Middle frontal gyrus (tissue), 1 donor: ENCODE results near the gene ATN1.
"Not testable (repeated sequence)": the region's sequence is repeated elsewhere in the genome, so short reads cannot be mapped to it uniquely, and the experiment has no call there.

ENCODE experiments used
- DNase-seq: peaks from one replicate; pipeline ENCODE4 v3.0.0-alpha.2; 2015; ENCODE audit warnings: low spot score; ENCODE audit errors: extremely low spot score

Gene ATN1

GRCh38 chr12:6927379-6928021 is at the start of gene ATN1:
Gene ATN1, plus strand, starts transcription at chr12:6927959. Its CDS starts 6,043 bp downstream, at chr12:6934002.
- peak; percentile 53 for DNase-seq

- not testable (repeated sequence) for DNase-seq
These were observed 47.9 kb upstream of the ATN1 start for GRCh38 chr12:6879824-6880223.

- DNase-seq, result no peak
These were observed 44.5 kb upstream of the ATN1 start for GRCh38 chr12:6883252-6883651.

DNA sequence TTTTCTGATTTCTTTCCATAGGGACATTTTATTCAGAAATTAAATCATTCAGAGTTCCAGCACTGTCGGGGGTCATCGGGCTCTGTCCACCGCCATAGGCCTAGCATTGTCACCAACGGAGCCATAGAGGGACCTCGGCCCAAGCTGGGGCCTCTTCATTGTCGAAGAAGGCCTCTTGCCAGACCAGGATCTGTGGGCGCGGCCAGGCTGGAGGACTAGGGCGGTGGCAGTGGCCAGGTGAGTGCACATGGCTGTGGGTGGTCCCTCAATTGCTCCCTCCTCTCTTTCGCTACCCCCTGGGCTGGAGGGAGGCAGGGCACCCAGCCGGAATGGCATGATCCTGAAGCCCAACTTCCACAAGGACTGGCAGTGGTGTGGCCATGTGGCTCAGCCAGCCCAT is 44.1 kb upstream of the ATN1 start:
- DNase-seq, result no peak

GRCh38 chr12:6884539-6884938 is 43.2 kb upstream of the ATN1 start:
- DNase-seq, result no peak

DNA sequence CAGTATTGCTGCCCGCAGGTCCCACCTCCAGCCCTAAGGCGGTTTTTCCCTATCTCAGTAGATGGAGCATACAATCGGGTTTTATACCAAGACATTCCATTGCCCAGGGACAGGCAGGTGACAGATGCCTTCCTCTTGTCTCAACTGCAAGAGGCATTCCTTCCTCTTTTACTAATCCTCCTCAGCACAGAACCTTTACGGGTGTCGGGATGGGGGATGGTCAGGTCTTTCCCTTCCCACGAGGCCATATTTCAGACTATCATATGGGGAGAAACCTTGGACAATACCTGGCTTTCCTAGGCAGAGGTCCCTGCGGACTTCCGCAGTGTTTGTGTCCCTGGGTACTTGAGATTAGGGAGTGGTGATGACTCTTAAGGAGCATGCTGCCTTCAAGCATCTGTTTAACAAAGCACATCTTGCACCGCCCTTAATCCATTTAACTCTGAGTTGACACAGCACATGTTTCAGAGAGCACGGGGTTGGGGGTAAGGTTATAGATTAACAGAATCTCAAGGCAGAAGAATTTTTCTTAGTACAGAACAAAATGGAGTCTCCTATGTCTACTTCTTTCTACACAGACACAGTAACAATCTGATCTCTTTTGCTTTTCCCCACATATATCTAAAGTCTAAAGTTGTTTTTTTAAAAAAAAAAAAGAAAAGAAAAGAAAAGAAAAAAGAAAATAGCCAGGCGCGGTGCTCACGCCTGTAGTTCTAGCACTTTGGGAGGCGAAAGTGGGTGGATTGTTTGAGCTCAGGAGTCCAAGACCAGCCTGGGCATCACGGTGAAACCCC is 41.4 kb upstream of the ATN1 start:
- not testable (repeated sequence) for DNase-seq

DNA sequence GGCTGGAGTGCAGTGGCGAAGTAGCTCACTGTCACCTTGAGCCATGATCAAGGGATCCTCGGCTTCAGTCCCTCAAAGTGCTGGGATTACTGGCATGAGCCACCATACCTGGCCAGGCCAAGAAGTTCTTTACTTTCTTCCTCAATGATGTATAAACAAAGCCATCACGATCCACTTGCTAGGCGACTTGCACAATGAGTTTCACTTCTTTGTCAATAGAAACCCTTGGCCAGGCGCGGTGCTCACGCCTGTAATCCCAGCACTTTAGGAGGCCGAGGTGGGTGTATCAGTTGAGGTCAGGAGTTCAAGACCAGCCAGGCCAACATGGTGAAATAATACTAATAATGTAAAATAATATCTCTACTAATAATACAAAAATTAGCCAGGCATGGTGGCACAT is 40.3 kb upstream of the ATN1 start:
- DNase-seq, result no peak

DNA sequence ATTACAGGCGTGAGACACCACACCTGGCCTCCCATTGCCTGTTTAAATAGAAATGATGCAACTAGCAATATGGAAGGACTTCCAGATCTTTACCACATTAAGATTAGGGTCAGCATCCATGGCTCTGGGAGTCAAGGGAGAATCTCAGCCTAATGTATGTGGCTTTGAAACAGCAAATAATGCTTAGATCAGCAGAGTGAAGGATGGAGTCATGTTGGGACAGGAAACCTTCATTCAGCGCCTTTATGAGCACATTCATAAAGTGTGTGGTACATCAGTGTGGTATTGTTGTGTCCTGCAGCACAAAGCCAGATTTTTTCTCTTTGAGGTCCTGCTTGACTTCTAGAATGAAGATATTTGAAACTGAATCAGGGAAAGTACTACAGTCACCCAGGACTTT is 39.4 kb upstream of the ATN1 start:
- no peak for DNase-seq

DNA sequence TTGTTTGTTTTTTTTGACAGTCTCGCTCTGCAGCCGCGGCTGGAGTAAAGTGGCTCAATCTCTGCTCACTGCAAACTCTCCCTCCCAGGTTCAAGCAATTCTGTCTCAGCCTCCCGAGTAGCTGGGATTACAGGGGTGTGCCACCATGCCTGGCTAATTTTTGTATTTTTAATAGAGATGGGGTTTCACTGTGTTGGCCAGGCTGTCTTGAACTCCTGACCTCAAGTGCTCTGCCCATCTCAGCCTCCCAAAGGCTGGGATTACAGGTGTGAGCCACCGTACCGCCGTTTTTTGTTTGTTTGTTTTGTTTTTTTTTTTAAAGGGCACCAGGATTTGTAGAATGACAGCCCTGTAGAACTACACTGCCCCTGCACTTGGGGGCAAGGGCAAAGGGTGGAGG is 39.0 kb upstream of the ATN1 start:
- DNase-seq, result not testable (repeated sequence)

DNA sequence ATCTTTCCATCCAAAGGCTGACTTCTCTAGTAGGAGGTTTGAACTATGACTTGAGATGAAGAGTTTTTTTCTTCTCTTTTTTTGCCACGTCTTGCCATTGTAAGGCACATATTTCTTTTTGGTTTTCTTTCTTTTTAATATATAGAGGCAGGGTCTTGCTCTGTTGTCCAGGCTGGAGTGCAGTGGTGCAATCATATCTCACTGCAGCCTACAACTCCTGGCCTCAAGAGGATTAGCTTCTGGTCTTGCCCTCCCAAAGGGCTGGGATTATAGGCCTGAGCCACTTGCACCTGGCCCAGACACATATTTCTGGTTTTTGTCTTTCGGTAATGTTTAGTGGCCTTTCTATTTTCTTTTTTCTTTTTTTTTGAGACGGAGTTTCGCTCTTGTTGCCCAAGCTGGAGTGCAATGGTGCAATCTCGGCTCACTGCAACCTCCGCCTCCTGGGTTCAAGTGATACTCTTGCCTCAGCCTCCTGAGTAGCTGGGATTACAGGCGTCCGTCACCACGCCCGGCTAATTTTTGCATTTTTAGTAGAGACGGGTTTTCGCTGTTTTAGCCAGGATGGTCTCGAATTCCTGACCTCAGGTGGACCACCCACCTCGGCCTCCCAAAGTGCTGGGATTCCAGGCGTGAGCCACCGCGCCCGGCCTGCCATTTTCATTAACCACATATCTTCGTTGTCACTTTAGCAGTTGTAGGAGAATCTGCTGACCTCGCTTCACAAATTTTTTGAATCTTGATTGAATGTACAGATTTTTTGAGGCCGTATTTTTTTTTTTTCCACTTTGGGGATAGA is 37.8 kb upstream of the ATN1 start:
- not testable (repeated sequence) for DNase-seq

DNA sequence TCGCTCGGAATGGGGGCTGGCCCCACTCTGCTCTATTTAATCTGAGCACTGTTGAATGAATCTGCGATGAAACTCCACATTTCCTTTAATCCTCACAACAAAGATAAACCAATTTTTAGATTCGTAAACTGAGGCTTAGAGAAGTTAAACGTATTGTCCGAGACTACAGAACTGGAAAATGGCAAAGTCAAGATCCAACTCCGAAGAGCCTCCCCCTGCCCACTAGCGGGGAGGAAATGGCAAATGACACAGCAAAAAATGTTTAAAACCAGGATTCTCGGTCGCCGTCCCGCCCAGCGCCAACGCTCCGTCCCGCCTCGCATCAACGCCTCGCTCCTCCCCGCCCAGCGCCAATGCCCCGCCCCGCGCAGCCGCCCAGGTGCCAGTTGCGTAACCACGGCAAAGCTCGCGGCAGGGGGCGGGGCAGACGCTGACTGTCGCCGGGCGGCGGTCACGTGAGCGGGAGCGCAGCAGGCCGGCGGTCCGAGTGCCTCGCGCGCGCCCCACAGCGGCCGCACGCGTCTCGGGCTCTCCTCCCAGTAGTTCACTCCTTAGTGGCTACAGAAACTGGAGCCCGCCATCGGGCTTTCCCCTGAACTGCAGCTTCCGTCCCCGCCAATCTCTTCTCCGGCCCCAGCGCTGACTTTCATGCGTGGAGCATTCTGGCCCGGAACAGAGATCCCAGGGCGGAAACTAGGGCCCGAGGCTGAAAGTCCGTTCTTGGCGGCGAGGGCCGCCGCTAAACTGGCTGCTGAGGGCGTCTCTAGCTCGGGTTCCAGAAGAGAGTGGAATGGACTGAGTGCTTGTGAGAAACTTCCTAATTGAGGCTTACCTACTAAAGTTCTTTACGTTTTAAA is 36.7 kb upstream of the ATN1 start:
- peak; percentile 97 for DNase-seq

GRCh38 chr12:6891646-6892001 is 36.1 kb upstream of the ATN1 start:
- DNase-seq, result no peak

DNA sequence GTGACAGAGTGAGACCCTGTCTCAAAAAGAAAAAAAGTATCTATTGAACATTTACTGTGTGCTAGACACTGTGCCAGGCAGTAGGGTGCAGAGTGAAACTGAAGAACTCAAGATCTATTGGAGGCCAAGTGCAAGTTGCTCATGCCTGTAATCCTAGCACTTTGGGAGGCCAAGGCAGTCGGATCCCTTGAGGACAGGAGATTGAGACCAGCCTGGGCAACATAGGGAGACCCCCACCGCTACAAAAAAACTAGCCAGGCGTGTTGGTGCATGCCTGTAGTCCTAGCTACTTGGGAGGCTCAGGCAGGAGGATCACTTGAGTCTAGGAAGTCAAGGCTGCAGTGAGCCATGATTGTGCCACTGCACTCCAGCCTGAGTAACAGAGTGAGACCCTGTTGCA is 35.1 kb upstream of the ATN1 start:
- DNase-seq, result not testable (repeated sequence)

- DNase-seq, result no peak
These were observed 33.4 kb upstream of the ATN1 start for GRCh38 chr12:6894321-6894720.

DNA sequence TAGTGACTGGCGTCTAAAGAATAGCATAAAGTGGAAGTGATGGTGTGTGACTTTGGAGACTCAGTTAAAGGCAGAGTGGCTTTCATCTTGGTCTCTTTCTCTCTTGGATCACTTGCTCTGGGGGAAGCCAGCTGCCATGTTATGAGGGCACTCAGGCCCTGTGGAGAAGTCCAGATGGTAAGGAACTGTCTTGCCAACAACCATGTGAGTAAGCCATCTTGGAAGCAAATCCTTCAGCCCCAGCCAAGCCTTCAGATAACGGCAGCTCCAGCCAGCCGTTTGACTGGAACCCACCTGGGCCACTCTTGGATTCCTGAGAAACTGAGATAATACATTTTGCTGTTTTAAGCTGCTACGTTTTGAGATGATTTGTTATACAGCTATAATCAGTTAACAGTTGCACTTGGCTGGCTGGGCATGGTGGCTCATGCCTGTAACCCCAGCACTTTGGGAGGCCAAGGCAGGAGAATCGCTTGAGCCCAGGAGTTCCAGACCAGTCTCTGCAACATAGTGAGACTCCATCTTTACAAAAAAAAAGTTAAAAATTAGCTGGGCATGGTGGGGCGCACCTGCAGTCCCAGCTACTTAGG is 30.8 kb upstream of the ATN1 start:
- DNase-seq, result no peak

- DNase-seq, result no peak
These were observed 28.3 kb upstream of the ATN1 start for GRCh38 chr12:6899427-6899826.

GRCh38 chr12:6899837-6900519 is 27.8 kb upstream of the ATN1 start:
- no peak for DNase-seq

- no peak for DNase-seq
These were observed 25.3 kb upstream of the ATN1 start for GRCh38 chr12:6902448-6902847.

- DNase-seq, result no peak
These were observed 24.0 kb upstream of the ATN1 start for GRCh38 chr12:6903722-6904121.
